Keratinocyte (primary cell): ENCODE measurements around the gene PGAP3. TPM values are rescaled to one million over a fixed set of nuclear protein-coding genes. Genes with fewer than 3 reads are reported as not detected.
A peak's percentile ranks its signal among the peaks of the same experiment; 100 is the strongest.

Source experiments
- DNase-seq: peaks from one replicate; pipeline ENCODE4 v3.0.0-alpha.2; 2011; ENCODE audit warnings: low read depth, missing footprints, low spot score
- FAIRE-seq: peaks from 2 replicates; lab custom pipeline; 2011; peaks lifted over from hg19 to GRCh38; lab: Jason Lieb, UNC
- H2AFZ ChIP-seq: 2 replicates; pipeline ENCODE4 v1.6.0; 2012; ENCODE audit warnings: low read length, control low read depth, inconsistent platforms; ENCODE audit not compliant: control insufficient read depth
- H3K27ac ChIP-seq: 2 replicates; pipeline ENCODE4 v1.5.1; 2011; ENCODE audit warnings: low read length; ENCODE audit not compliant: control insufficient read depth, insufficient read depth
- H3K27me3 ChIP-seq: 3 replicates; pipeline ENCODE4 v1.6.0; 2011; ENCODE audit warnings: low read length; ENCODE audit not compliant: control insufficient read depth, insufficient read depth; ENCODE audit errors: extremely low read depth
- H3K36me3 ChIP-seq, 2 experiments: 2 replicates in 1 of 2; 3 replicates in 1 of 2; pipeline ENCODE4 v1.5.1; 2011; ENCODE audit warnings: low read length in 2 of 2, mild to moderate bottlenecking in 1 of 2; ENCODE audit not compliant: control insufficient read depth in 2 of 2, insufficient read depth in 2 of 2; ENCODE audit errors: extremely low read depth in 1 of 2
- H3K4me1 ChIP-seq: 3 replicates; pipeline ENCODE4 v1.5.1; 2011; ENCODE audit warnings: low read length; ENCODE audit not compliant: control insufficient read depth, insufficient read depth; ENCODE audit errors: extremely low read depth
- H3K4me2 ChIP-seq: 3 replicates; pipeline ENCODE4 v1.6.0; 2011; ENCODE audit warnings: low read depth, low read length; ENCODE audit not compliant: control insufficient read depth, insufficient read depth; ENCODE audit errors: extremely low read depth
- H3K4me3 ChIP-seq, 3 experiments: fragments of 200-600 bp in 1 of 3; sonication (generic) in 1 of 3; 2 replicates in 2 of 3; 3 replicates in 1 of 3; pipeline ENCODE4 v1.5.1; 2011 to 2016; ENCODE audit warnings: low read length in 3 of 3, mild to moderate bottlenecking in 3 of 3, control low read depth in 2 of 3, inconsistent platforms in 1 of 3, low read depth in 1 of 3, mixed read lengths in 1 of 3, mixed run types in 1 of 3, moderate library complexity in 1 of 3; ENCODE audit not compliant: control insufficient read depth in 2 of 3, insufficient read depth in 2 of 3; ENCODE audit errors: extremely low read depth in 1 of 3
- H3K79me2 ChIP-seq: 2 replicates; pipeline ENCODE4 v1.6.0; 2012; ENCODE audit warnings: low read length; ENCODE audit not compliant: control insufficient read depth, insufficient read depth
- H3K9ac ChIP-seq: 3 replicates; pipeline ENCODE4 v1.6.0; 2011; ENCODE audit warnings: low read length; ENCODE audit not compliant: control insufficient read depth, insufficient read depth; ENCODE audit errors: extremely low read depth
- H3K9me1 ChIP-seq: 3 replicates; pipeline ENCODE4 v1.6.0; 2011; ENCODE audit warnings: low read length; ENCODE audit not compliant: control insufficient read depth, insufficient read depth; ENCODE audit errors: extremely low read depth
- H3K9me3 ChIP-seq: 2 replicates; pipeline ENCODE4 v1.5.1; 2012; ENCODE audit warnings: low read depth, low read length; ENCODE audit not compliant: control insufficient read depth
- H4K20me1 ChIP-seq: 3 replicates; pipeline ENCODE4 v1.6.0; 2011; ENCODE audit warnings: low read length; ENCODE audit not compliant: control insufficient read depth, insufficient read depth; ENCODE audit errors: extremely low read depth
- EZH2 ChIP-seq: IDR thresholded peaks from one replicate; pipeline ENCODE4 v1.6.1; 2012; ENCODE audit warnings: inconsistent platforms, mild to moderate bottlenecking, low read length, moderate library complexity
- dilution Hi-C: fragments of 300-500 bp; cut with MboI; formaldehyde crosslinking; loops from one replicate; pipeline ENCODE4 v1.7.0; 2020; ENCODE audit warnings: low sequenced_read_pairs; ENCODE audit not compliant: extremely low pct_ligation_motif_present
- polyA plus RNA-seq, 5 experiments: library from polyadenylated mRNA; depleted of rRNA in 3 of 5; stranded (reverse) in 3 of 5; stranded (forward) in 1 of 5; unstranded in 1 of 5; fragments of >200 nt; gene quantifications; 1 replicate in 1 of 5; 2 replicates in 3 of 5; 3 replicates in 1 of 5; pipeline versions ENCODE4 v1.2.1 to v1.2.3, GENCODE V29; 2011 to 2012; ENCODE audit warnings: missing spikeins in 2 of 5, low read depth in 1 of 5, low replicate concordance in 1 of 5
- TF ChIP-seq, protein P1 (sequence below), 3 experiments: IDR thresholded peaks in 1 of 3; conservative IDR thresholded peaks in 1 of 3; optimal IDR thresholded peaks in 1 of 3; 2 replicates in 2 of 3; 3 replicates in 1 of 3; pipeline versions ENCODE3 to v1.5.1; 2011; ENCODE audit warnings: low read length in 3 of 3, mild to moderate bottlenecking in 3 of 3, moderate library complexity in 2 of 3, control low read depth in 1 of 3, inconsistent platforms in 1 of 3; ENCODE audit not compliant: insufficient read depth in 2 of 3; ENCODE audit errors: extremely low read depth in 1 of 3

PGAP3 gene
- polyA plus RNA-seq, 1 donor (not counting 4 experiments of a cell fraction or from before 2014, with no cell fraction given): 5.6 TPM

GRCh38 chr17:39628655-39629493 is 59.0 kb downstream of the PGAP3 start:
- Histone ChIP-seq H2AFZ (no peak overlapping the region), H3K79me2 (no peaks in the 10 kb centered on the region), H3K9ac (no peak overlapping the region), H3K27ac (no peak overlapping the region), H3K36me3 (no peaks in the 10 kb centered on the region), H3K27me3 (peaks cover 39% of the 10 kb centered on the region), H3K4me1 (peaks cover 31% of the 10 kb centered on the region), H3K9me3 (no peaks in the 10 kb centered on the region), H3K4me2 (no peak overlapping the region), H3K9me1 (no peaks in the 10 kb centered on the region), H4K20me1 (no peaks in the 10 kb centered on the region), H3K4me3 (no peak overlapping the region)
- DNase-seq (no peak), FAIRE-seq (no peak)
- dilution Hi-C loops: no loop called here
- TF ChIP-seq EZH2: no peak
- TF ChIP-seq, protein P1, sequence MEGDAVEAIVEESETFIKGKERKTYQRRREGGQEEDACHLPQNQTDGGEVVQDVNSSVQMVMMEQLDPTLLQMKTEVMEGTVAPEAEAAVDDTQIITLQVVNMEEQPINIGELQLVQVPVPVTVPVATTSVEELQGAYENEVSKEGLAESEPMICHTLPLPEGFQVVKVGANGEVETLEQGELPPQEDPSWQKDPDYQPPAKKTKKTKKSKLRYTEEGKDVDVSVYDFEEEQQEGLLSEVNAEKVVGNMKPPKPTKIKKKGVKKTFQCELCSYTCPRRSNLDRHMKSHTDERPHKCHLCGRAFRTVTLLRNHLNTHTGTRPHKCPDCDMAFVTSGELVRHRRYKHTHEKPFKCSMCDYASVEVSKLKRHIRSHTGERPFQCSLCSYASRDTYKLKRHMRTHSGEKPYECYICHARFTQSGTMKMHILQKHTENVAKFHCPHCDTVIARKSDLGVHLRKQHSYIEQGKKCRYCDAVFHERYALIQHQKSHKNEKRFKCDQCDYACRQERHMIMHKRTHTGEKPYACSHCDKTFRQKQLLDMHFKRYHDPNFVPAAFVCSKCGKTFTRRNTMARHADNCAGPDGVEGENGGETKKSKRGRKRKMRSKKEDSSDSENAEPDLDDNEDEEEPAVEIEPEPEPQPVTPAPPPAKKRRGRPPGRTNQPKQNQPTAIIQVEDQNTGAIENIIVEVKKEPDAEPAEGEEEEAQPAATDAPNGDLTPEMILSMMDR (optimal IDR thresholded peaks at IDR 0.05 in 1 of 3, IDR thresholded peaks at IDR 0.05 in 1 of 3, conservative IDR thresholded peaks at IDR 0.05 in 1 of 3; ENCODE audit: extremely low read depth in 1 of 3, insufficient read depth in 2 of 3, low read length in 3 of 3): no peak

DNA sequence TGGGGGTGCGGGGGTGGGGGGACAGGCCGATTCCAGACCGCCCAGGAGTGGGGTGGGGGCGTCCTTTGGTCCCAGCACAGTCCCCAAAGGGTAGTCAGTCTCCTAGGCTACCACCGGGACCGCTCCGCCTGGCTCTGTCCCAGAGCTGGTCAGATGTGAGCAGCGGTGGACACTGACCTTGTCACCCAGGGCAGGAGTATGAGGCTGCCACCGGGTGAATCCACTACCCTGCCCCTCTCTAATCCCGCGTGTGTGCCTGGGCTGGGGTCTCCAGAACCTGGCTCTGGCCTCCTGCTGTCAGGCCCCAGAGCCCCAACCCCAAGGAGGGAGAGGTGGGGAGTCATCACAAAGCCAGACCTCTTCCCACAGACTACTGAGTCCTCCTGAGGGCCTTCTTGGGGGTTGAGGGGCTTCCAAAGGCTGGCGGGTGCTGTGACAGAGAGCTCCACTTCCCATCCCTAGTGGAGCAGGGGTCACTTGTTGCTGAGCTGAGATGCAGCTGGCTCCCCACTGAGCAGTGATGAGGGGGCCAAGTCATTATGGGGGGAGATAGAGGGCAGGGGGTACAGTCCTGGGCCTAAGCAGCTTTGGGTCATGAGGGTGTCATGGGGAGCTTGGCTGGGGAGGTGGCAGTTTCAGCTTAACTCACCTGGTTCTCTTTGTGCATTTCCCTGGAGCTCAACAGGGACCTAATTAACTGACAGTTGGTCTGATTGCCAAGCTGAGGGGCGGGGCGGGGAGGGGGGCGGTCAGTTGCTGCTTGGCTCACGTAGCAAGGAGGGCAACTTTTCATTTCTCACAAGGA is 59.9 kb downstream of the PGAP3 start:
- Histone ChIP-seq H3K9me3 (no peaks in the 10 kb centered on the region), H3K9me1 (no peaks in the 10 kb centered on the region), H3K27ac (no peak overlapping the region), H3K4me2 (no peak overlapping the region), H3K9ac (no peak overlapping the region), H3K36me3 (no peaks in the 10 kb centered on the region), H2AFZ (no peak overlapping the region), H3K4me1 (peaks cover 39% of the 10 kb centered on the region), H4K20me1 (peaks cover 2% of the 10 kb centered on the region), H3K4me3 (no peak overlapping the region), H3K27me3 (peaks cover 39% of the 10 kb centered on the region), H3K79me2 (no peaks in the 10 kb centered on the region)
- FAIRE-seq (no peak), DNase-seq (no peak)
- dilution Hi-C loops: no loop called here
- TF ChIP-seq, protein P1 (optimal IDR thresholded peaks at IDR 0.05 in 1 of 3, IDR thresholded peaks at IDR 0.05 in 1 of 3, conservative IDR thresholded peaks at IDR 0.05 in 1 of 3; ENCODE audit: extremely low read depth in 1 of 3, insufficient read depth in 2 of 3, low read length in 3 of 3): no peak
- TF ChIP-seq EZH2: peak; percentile 58
